Effector memory CD8-positive, alpha-beta T cell (primary cell): ENCODE data around the gene DARS1.
"Not testable (repeated sequence)": the region's sequence is repeated elsewhere in the genome, so short reads cannot be mapped to it uniquely, and the experiment has no call there.

Experiments used
- ATAC-seq: fragments of 150-1000 bp; cut with Tn5 transposase; replicated peaks from 2 replicates; pipeline ENCODE4 v1.10.0; 2021; ENCODE audit warnings: mild to moderate bottlenecking, moderate library complexity
- DNase-seq, 3 experiments: peaks; one replicate each; pipeline ENCODE4 v3.0.0; 2021
- H3K27ac Mint-ChIP-seq, 2 donors: one replicate each; pipeline ENCODE4 v1.8.0; 2022; ENCODE audit warnings: mild to moderate bottlenecking in 2 of 2, mixed read lengths in 2 of 2, moderate library complexity in 2 of 2
- H3K27me3 Mint-ChIP-seq, 2 donors: one replicate each; pipeline ENCODE4 v1.8.0; 2022; ENCODE audit warnings: mixed read lengths in 2 of 2
- H3K36me3 Mint-ChIP-seq: one replicate; pipeline ENCODE4 v1.8.0; 2022; ENCODE audit warnings: mild to moderate bottlenecking, moderate library complexity, mixed read lengths; ENCODE audit not compliant: insufficient read depth
- H3K4me1 Mint-ChIP-seq, 2 donors: one replicate each; pipeline ENCODE4 v1.8.0; 2022; ENCODE audit warnings: low read depth in 2 of 2, mixed read lengths in 2 of 2
- H3K4me3 Mint-ChIP-seq, 2 donors: one replicate each; pipeline ENCODE4 v1.8.0; 2022; ENCODE audit warnings: mild to moderate bottlenecking in 2 of 2, mixed read lengths in 2 of 2, moderate library complexity in 2 of 2
- H3K9me3 Mint-ChIP-seq, 2 donors: one replicate each; pipeline ENCODE4 v1.8.0; 2022; ENCODE audit warnings: mixed read lengths in 2 of 2

DARS1 gene

DNA sequence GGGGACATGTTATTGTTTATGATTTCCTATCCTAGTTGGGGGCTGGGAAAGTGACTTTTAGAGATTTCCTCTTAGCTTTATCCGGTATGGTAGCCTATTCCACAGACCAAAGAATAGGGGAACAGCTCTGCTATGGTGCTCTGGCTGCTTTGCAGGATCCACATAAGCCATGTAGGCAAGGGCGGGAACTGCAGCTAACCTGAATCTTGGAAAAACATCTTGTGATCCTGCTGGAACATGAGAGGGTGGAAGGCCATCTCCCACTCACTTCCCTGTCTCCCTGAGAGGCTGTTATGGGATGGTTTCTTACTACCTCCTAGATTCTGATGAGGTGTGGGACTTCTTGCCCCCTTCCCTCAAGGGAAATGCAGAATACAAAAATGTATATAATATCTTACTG, 2.0 kb upstream of the DARS1 start:
- Mint-ChIP-seq H3K36me3 (peaks cover 15% of the 10 kb centered on the region), H3K27ac (no peak overlapping the region), H3K9me3 (no peaks in the 10 kb centered on the region), H3K4me1 (peaks cover 17 to 19% of the 10 kb centered on the region in 2 donors), H3K27me3 (no peaks in the 10 kb centered on the region), H3K4me3 (no peak overlapping the region)
- no peak for ATAC-seq
- DNase-seq: no peak

DNA sequence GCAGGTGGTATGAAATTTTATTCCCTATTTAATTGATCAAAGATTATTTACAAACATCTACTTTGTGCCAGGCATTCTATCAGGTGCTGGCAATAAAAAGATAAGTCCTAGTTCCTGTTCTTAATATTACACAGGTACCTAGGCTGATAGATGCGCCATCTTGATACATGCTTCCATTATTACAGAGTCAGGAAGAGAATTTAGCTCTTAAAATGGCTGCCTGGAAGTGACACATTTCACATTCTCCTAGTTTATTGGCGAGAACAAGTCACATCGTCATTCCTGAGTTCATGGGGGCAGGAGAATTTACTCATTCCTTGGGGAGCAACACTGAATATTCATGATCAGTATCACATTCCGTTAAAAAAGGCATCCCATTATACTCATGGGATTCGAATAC, 1.1 kb upstream of the DARS1 start:
- H3K27ac Mint-ChIP-seq: peak overlapping the region; percentile 99
- H3K4me3 Mint-ChIP-seq: peak overlapping the region; percentile 87 to 95
- peaks cover 19 to 21% of the 10 kb centered on the region in 2 donors for H3K4me1 Mint-ChIP-seq
- no peak for DNase-seq
- no peaks in the 10 kb centered on the region for H3K27me3 Mint-ChIP-seq
- ATAC-seq: no peak
- no peaks in the 10 kb centered on the region for H3K9me3 Mint-ChIP-seq
- H3K36me3 Mint-ChIP-seq: peaks cover 22% of the 10 kb centered on the region

DNA sequence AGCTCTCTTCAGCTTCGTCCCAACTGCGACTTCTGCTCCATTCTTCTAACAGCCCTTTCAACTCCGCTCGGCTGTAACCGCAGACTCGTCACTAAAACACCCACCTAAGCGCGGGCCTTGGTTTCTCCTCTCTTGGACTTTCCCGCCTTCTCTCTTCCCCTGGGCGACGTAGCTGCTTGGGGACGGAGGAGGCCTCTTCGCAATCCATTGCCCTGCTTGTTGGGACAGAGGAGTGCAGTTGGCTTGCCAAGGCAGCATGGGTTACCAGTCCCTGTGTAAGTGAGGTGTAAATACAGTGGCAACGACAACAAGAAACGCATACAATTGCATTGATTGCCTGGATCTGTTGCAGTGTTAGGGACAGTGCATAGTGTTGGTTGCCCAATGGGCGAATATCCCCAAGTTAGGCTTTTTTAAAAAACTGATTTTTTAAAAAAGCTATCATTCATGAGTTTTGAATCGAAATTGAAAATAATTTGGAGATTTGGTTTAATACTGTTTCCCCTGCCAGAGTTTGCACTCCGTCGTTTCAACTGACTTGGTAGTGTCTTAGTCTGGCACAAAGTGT, 484 bp upstream of the DARS1 start:
- Mint-ChIP-seq H3K4me3 (peak overlapping the region; percentile 87 to 95), H3K36me3 (peaks cover 27% of the 10 kb centered on the region), H3K27ac (peak overlapping the region; percentile 99), H3K27me3 (no peaks in the 10 kb centered on the region), H3K9me3 (no peaks in the 10 kb centered on the region), H3K4me1 (peaks cover 19 to 21% of the 10 kb centered on the region in 2 donors)
- peak; percentile 64 for ATAC-seq
- peak in 2 of 3 experiments; percentile 51 to 67 for DNase-seq

GRCh38 chr2:135984199-135985017, 1.0 kb downstream of the DARS1 start:
- H3K27ac Mint-ChIP-seq: peak overlapping the region; percentile 99
- no peaks in the 10 kb centered on the region for H3K27me3 Mint-ChIP-seq
- ATAC-seq (peak; percentile 11), DNase-seq (peak in 1 of 3 experiments; percentile 14)
- H3K4me3 Mint-ChIP-seq: peak overlapping the region; percentile 87 to 95
- no peaks in the 10 kb centered on the region for H3K9me3 Mint-ChIP-seq
- peaks cover 27 to 33% of the 10 kb centered on the region in 2 donors for H3K4me1 Mint-ChIP-seq
- H3K36me3 Mint-ChIP-seq: peaks cover 29% of the 10 kb centered on the region

GRCh38 chr2:135980434-135981079, 4.9 kb downstream of the DARS1 start:
- ATAC-seq (no peak), DNase-seq (no peak)
- H3K36me3 Mint-ChIP-seq: peaks cover 51% of the 10 kb centered on the region
- H3K9me3 Mint-ChIP-seq: no peaks in the 10 kb centered on the region
- peaks cover 29 to 55% of the 10 kb centered on the region in 2 donors for H3K4me1 Mint-ChIP-seq
- H3K27me3 Mint-ChIP-seq: no peaks in the 10 kb centered on the region
- H3K4me3 Mint-ChIP-seq: no peak overlapping the region
- peak overlapping the region; percentile 49 to 65 for H3K27ac Mint-ChIP-seq

GRCh38 chr2:135975702-135976101, 9.7 kb downstream of the DARS1 start:
- ATAC-seq: no peak
- DNase-seq: no peak
- peaks cover 58% of the 10 kb centered on the region for H3K36me3 Mint-ChIP-seq
- no peaks in the 10 kb centered on the region for H3K27me3 Mint-ChIP-seq
- H3K4me1 Mint-ChIP-seq: peaks cover 37 to 63% of the 10 kb centered on the region in 2 donors
- H3K4me3 Mint-ChIP-seq: no peak overlapping the region
- H3K9me3 Mint-ChIP-seq: no peaks in the 10 kb centered on the region
- H3K27ac Mint-ChIP-seq: peak overlapping the region in 1 of 2 donors; percentile 65

DNA sequence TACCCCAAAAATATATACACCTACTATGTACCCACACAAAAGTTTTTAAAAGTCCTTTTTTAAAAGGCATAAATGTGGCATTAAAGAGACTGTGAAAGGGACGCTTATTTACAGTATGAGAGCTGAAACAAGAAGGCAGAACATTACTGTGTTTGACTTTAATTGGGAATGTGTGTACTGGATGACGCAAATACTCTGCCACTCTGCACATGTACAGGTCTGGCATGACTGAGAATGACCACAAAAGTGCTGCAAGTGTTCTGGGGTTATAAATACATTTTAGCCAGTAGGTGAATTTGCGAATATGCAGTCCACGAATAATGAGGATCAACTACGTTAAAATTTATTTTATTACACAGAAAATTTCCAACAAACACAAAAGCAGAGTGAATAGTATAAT, 11.4 kb downstream of the DARS1 start:
- Mint-ChIP-seq H3K36me3 (peaks cover 53% of the 10 kb centered on the region), H3K27ac (no peak overlapping the region), H3K27me3 (no peaks in the 10 kb centered on the region), H3K4me3 (no peak overlapping the region), H3K4me1 (peaks cover 30 to 62% of the 10 kb centered on the region in 2 donors), H3K9me3 (no peaks in the 10 kb centered on the region)
- ATAC-seq: no peak
- no peak for DNase-seq

DNA sequence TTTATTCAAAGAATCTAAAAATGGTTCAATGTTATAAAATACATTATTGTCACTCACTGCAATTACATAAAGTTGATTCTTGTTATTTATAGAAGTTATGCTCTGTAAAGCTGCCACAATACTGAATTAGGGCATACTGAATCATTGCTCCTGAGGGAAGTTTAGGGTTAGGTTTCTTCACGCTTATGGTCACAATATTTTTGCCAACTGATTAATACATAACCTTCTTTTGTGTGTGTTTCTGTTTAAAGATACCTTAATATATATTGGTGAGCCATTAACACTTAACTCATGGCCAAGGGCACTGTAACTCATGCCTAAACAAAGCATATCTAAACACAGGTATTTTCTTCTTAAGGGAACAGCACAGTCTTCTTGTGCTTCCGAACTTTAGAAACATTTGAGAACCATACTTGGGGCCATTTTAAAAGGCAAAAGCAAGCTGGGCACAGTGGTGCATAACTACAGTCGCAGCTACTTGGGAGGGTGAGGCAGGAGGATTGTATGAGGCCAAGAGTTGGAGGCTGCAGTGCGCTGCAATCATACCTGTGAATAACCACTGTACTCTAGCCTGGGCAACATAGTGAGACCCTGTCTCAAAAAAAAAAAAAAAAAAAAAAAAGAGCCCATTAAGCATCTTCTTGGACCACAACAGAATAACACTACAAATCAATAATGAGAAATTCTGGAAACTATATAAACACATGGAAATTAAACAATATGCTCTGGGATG, 15.6 kb downstream of the DARS1 start:
- no peak for DNase-seq
- H3K9me3 Mint-ChIP-seq: no peaks in the 10 kb centered on the region
- no peaks in the 10 kb centered on the region for H3K27me3 Mint-ChIP-seq
- H3K4me1 Mint-ChIP-seq: peaks cover 26 to 52% of the 10 kb centered on the region in 2 donors
- no peak overlapping the region for H3K27ac Mint-ChIP-seq
- ATAC-seq: no peak
- no peak overlapping the region for H3K4me3 Mint-ChIP-seq
- peaks cover 24% of the 10 kb centered on the region for H3K36me3 Mint-ChIP-seq

- Mint-ChIP-seq H3K4me1 (peaks cover 24 to 48% of the 10 kb centered on the region in 2 donors), H3K27ac (no peak overlapping the region), H3K36me3 (peaks cover 7% of the 10 kb centered on the region), H3K27me3 (no peaks in the 10 kb centered on the region), H3K4me3 (no peak overlapping the region), H3K9me3 (no peaks in the 10 kb centered on the region)
- no peak for ATAC-seq
- no peak for DNase-seq
Observed at GRCh38 chr2:135965756-135966155, 19.7 kb downstream of the DARS1 start.

DNA sequence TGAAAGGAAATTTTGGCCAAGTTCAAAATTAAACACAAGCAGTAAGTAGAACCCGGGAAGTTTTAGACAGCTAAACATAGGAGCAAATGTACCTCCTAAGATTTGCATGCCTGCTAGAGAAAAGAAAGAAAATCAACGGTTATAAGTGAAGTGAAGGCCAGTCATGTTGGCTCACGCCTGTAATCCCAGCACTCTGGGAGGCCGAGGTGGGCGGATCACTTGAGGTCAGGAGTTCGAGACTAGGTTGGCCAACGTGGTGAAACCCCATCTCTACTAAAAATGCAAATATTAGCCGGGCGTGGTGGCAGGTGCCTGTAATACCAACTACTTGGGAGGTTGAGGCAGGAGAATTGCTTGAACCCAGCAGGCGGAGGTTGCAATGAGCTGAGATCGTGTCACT, 21.0 kb downstream of the DARS1 start:
- peak overlapping the region; percentile 37 to 88 for H3K27ac Mint-ChIP-seq
- not testable (repeated sequence) for H3K4me3 Mint-ChIP-seq, H3K36me3 Mint-ChIP-seq, H3K9me3 Mint-ChIP-seq, DNase-seq, H3K27me3 Mint-ChIP-seq, ATAC-seq
- H3K4me1 Mint-ChIP-seq: peaks cover 29 to 49% of the 10 kb centered on the region in 2 donors

- Mint-ChIP-seq H3K9me3 (no peaks in the 10 kb centered on the region), H3K4me1 (peaks cover 29 to 50% of the 10 kb centered on the region in 2 donors), H3K4me3 (no peak overlapping the region), H3K36me3 (peaks cover 9% of the 10 kb centered on the region), H3K27ac (peak overlapping the region; percentile 37 to 88), H3K27me3 (no peaks in the 10 kb centered on the region)
- ATAC-seq (no peak), DNase-seq (no peak)
Observed at GRCh38 chr2:135963841-135964240, 21.6 kb downstream of the DARS1 start.

DNA sequence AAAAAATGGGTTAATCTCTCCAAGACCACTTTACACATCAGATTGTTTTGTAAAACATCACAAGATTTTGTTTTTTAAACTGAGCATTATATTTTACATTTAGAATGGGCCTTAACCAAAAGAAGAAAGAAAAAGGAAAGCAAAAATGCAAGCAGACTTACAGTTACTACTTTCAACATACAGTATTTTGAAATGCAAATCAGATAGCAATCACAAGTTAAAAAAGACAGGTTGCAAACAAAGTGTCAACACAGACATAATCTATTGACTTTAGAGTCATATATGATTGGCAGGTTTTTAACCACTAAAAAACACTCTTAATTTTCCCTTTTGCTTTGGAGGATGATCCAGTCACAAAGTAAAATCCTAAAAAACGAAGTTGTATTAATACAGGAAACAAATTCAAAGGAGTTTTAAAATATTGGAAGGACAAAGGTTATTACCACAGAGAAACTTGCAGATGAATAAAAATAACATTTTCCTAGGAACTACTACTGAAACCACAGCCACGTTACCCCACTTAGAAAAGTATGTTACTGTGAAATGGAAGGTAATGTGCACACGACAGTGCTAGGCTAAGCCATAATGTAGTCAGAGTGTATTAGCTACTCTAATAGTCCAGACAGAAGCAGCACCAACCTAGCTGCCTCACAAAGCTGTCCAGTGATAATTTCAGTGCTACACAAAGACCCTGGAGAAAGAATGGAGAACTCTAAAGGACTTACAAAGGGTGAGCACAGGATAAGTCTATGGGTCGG, 22.9 kb downstream of the DARS1 start:
- peaks cover 26 to 47% of the 10 kb centered on the region in 2 donors for H3K4me1 Mint-ChIP-seq
- H3K27me3 Mint-ChIP-seq: no peaks in the 10 kb centered on the region
- peak overlapping the region; percentile 2 to 28 for H3K4me3 Mint-ChIP-seq
- H3K27ac Mint-ChIP-seq: peak overlapping the region; percentile 69 to 88
- ATAC-seq: peak; percentile 26
- no peak for DNase-seq
- peaks cover 9% of the 10 kb centered on the region for H3K36me3 Mint-ChIP-seq
- H3K9me3 Mint-ChIP-seq: no peaks in the 10 kb centered on the region
